GM18907 (cell line): ENCODE measurements around the gene THSD7A.

Experiments used
- ATAC-seq: cut with Tn5 transposase; IDR thresholded peaks from one replicate; pipeline ENCODE4 v1.9.1; 2021; ENCODE audit warnings: mild to moderate bottlenecking, moderate library complexity; ENCODE audit not compliant: unreplicated experiment

THSD7A gene

GRCh38 chr7:11648980-11649379, 183.0 kb downstream of the THSD7A start:
- no peak for ATAC-seq

GRCh38 chr7:11648101-11648500, 183.9 kb downstream of the THSD7A start:
- ATAC-seq: no peak

- ATAC-seq: no peak
Observed at GRCh38 chr7:11642841-11643240, 189.2 kb downstream of the THSD7A start.

- ATAC-seq: no peak
Observed at GRCh38 chr7:11642276-11642675, 189.7 kb downstream of the THSD7A start.

- ATAC-seq: no peak
Observed at GRCh38 chr7:11638011-11638774, 193.8 kb downstream of the THSD7A start.

- no peak for ATAC-seq
Observed at GRCh38 chr7:11636274-11636673, 195.7 kb downstream of the THSD7A start.

GRCh38 chr7:11633310-11633709, 198.7 kb downstream of the THSD7A start:
- ATAC-seq: no peak

GRCh38 chr7:11630355-11630754, 201.6 kb downstream of the THSD7A start:
- ATAC-seq: no peak

GRCh38 chr7:11625669-11626068, 206.3 kb downstream of the THSD7A start:
- no peak for ATAC-seq

GRCh38 chr7:11623093-11623678, 208.8 kb downstream of the THSD7A start:
- ATAC-seq: no peak

- no peak for ATAC-seq
Observed at GRCh38 chr7:11620406-11621253, 211.4 kb downstream of the THSD7A start.

GRCh38 chr7:11616466-11616865, 215.5 kb downstream of the THSD7A start:
- ATAC-seq: no peak

- ATAC-seq: no peak
Observed at GRCh38 chr7:11615174-11615573, 216.8 kb downstream of the THSD7A start.

- ATAC-seq: peak; percentile 95
Observed at GRCh38 chr7:11613292-11613930, 218.6 kb downstream of the THSD7A start.

GRCh38 chr7:11612737-11613136, 219.3 kb downstream of the THSD7A start:
- peak; percentile 46 for ATAC-seq

- no peak for ATAC-seq
Observed at GRCh38 chr7:11609096-11609670, 222.8 kb downstream of the THSD7A start.

- no peak for ATAC-seq
Observed at GRCh38 chr7:11607686-11608085, 224.3 kb downstream of the THSD7A start.

GRCh38 chr7:11605749-11606148, 226.2 kb downstream of the THSD7A start:
- no peak for ATAC-seq

- ATAC-seq: no peak
Observed at GRCh38 chr7:11604505-11604904, 227.5 kb downstream of the THSD7A start.

GRCh38 chr7:11601761-11602160, 230.2 kb downstream of the THSD7A start:
- ATAC-seq: no peak

GRCh38 chr7:11593322-11593721, 238.7 kb downstream of the THSD7A start:
- no peak for ATAC-seq
